Measurements from ENCODE around the gene PIM1.

DNA sequence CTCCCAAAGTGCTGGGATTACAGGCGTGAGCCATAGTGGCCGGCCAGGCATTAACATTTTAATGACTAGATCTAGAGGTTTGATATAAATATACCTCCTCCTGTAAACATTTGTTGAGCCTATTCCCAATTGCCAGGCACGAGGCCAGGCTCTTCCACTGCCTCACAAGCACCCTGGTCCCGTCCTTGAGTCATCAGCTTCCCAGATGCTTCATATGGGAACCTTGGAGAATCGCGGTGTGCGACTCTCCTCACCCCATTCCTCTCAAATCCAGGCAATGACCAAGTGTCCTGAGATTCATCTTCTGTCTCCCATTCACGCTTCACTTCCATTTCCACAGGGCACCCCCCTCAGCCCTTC lies 35.9 kb upstream of the PIM1 start:
- TF ChIP-seq, protein P1, sequence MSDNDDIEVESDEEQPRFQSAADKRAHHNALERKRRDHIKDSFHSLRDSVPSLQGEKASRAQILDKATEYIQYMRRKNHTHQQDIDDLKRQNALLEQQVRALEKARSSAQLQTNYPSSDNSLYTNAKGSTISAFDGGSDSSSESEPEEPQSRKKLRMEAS (IDR thresholded peaks at IDR 0.05; ENCODE audit: low read depth, low read length): no peak
- TF ChIP-seq, protein P2, sequence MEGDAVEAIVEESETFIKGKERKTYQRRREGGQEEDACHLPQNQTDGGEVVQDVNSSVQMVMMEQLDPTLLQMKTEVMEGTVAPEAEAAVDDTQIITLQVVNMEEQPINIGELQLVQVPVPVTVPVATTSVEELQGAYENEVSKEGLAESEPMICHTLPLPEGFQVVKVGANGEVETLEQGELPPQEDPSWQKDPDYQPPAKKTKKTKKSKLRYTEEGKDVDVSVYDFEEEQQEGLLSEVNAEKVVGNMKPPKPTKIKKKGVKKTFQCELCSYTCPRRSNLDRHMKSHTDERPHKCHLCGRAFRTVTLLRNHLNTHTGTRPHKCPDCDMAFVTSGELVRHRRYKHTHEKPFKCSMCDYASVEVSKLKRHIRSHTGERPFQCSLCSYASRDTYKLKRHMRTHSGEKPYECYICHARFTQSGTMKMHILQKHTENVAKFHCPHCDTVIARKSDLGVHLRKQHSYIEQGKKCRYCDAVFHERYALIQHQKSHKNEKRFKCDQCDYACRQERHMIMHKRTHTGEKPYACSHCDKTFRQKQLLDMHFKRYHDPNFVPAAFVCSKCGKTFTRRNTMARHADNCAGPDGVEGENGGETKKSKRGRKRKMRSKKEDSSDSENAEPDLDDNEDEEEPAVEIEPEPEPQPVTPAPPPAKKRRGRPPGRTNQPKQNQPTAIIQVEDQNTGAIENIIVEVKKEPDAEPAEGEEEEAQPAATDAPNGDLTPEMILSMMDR (IDR thresholded peaks at IDR 0.05; ENCODE audit: low read depth, low read length): no peak
- no peak for TF ChIP-seq POLR2A (IDR thresholded peaks at IDR 0.05; ENCODE audit: extremely low read depth, insufficient read length)
- TF ChIP-seq MYC (IDR thresholded peaks at IDR 0.05; ENCODE audit: low read depth, low read length): no peak
